AG04449 (cell line): ENCODE results near the gene TPO.

Source experiments
- CTCF ChIA-PET: fragments of 350-600 bp; formaldehyde crosslinking; extraction: SDS; loops from one replicate; lab custom pipeline; 2021; ENCODE audit warnings: antibody characterized with exemption; lab: Yijun Ruan, JAX
- POLR2A ChIA-PET: fragments of 400-600, 350-600 bp; formaldehyde crosslinking; extraction: SDS; loops from one replicate; lab custom pipeline; 2020; ENCODE audit warnings: antibody characterized with exemption, inconsistent platforms; lab: Yijun Ruan, JAX
- DNase-seq: peaks from one replicate; pipeline ENCODE4 v3.0.0-alpha.2; 2010; ENCODE audit warnings: low read depth, low spot score
- H3K4me3 ChIP-seq: 2 replicates; pipeline ENCODE4 v1.5.1; 2011; ENCODE audit warnings: low read depth, mild to moderate bottlenecking, control low read depth, low read length
- TF ChIP-seq, protein P1 (sequence below): IDR thresholded peaks from one replicate; pipeline ENCODE4 v1.5.1; 2011; ENCODE audit warnings: mild to moderate bottlenecking, moderate library complexity, low read length, control low read depth, inconsistent platforms; ENCODE audit not compliant: insufficient read depth; ENCODE audit errors: missing control alignments

The TPO gene

DNA sequence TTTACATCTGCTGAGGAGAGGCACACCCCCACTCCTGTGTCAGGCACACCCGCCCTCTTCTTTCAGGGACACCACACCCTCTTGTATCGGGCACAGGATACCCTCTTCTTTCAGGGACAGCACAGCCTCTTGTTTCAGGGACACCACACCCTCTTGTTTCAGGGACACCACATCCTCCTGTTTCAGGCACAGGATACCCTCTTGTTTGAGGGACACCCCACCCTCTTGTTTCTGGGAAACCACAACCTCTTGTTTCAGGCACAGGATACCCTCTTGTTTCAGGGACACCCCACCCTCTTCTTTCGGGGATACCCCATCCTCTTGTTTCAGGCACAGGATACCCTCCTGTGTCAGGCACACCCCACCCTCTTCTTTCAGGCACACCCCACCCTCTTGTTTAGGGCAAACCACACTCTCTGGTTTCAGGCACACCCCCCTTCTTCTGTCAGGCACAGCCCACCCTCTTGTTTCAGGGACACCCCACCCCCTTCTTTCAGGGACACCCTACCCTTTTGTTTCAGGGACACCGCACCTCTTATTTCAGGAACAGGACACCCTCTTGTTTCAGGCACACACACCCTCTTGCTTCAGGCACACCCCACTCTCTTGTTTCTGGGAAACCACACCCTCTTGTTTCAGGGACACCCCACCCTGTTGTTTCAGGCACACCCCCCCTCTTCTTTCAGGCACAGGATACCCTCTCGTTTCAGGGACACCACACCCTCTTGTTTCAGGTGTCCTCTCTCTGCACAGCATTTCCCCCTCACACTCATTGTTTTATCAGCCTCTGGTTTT, 96.2 kb downstream of the TPO start:
- TF ChIP-seq, protein P1, sequence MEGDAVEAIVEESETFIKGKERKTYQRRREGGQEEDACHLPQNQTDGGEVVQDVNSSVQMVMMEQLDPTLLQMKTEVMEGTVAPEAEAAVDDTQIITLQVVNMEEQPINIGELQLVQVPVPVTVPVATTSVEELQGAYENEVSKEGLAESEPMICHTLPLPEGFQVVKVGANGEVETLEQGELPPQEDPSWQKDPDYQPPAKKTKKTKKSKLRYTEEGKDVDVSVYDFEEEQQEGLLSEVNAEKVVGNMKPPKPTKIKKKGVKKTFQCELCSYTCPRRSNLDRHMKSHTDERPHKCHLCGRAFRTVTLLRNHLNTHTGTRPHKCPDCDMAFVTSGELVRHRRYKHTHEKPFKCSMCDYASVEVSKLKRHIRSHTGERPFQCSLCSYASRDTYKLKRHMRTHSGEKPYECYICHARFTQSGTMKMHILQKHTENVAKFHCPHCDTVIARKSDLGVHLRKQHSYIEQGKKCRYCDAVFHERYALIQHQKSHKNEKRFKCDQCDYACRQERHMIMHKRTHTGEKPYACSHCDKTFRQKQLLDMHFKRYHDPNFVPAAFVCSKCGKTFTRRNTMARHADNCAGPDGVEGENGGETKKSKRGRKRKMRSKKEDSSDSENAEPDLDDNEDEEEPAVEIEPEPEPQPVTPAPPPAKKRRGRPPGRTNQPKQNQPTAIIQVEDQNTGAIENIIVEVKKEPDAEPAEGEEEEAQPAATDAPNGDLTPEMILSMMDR: no peak
- ChIA-PET CTCF (no interaction called here), POLR2A (no interaction called here)
- no peak for DNase-seq
- no peak overlapping the region for H3K4me3 ChIP-seq

GRCh38 chr2:1510176-1510575, 96.9 kb downstream of the TPO start:
- ChIA-PET POLR2A (no interaction called here), CTCF (no interaction called here)
- TF ChIP-seq, protein P1: no peak
- no peak overlapping the region for H3K4me3 ChIP-seq
- DNase-seq: no peak

DNA sequence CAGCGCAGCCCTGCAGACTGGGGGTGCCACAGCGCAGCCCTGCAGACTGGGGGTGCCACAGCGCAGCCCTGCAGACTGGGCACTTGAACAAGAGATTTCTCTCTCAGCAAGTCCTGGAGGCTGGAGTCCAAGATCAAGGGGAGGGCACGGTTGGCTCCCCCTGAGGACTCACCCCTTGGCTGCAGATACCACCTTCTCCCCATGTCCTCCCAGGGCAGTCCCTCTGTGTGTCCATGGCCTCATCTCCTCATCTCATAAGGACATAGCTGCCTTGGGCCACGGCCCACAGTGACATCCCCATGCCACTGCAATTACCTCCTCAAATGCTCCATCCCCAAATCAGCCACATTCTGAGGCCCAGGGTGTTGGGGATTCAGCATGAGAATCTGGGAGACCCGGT, 98.2 kb downstream of the TPO start:
- DNase-seq: no peak
- no peak overlapping the region for H3K4me3 ChIP-seq
- ChIA-PET CTCF (no interaction called here), POLR2A (no interaction called here)
- TF ChIP-seq, protein P1: no peak

DNA sequence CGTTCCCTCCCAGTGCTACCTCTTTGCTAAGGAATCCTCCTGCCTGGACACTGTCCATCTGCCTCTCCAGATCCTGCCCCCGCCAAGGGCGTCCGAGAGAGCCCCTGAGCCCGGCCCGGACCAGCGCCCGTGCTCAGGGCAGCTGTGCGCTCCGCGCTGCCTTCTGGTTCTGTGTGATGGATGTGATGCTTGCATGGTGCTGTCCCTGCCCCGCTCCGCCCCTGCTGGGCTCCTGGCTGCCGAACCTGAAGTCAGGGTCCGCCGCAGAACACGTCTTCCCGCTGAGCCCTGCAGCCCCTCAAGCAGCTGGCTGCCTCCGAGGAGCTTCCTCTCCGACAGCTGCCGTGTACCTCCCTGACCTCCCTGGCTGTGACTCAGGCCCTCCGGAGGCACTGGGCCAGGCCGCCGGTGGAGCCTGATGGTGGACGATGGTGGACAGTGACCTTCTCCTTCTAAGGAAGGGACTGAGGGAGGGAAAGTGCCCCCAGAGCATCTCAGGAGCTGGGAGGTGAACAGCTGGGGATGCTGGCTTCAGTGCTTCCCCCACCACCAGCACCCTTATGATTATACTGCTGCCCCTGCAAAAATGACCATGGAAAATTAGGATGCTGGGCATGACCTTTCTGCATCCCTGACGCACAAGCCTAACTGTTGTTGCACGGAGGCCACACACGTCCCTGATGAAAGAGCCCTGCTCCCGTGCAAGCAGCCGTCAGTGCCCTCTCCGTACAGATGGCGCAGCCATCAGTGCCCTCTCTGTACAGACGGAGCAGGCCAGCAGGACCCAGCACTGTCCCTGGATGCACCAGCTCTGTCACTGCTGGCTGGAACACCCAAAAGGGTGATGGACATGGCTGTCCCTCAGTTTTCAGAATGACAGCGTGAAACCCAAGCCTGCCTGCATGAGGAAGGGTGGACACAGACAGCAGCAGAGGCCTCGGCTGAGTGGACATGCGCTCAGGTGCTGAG, 99.3 kb downstream of the TPO start:
- TF ChIP-seq, protein P1: no peak
- POLR2A ChIA-PET: no interaction called here
- H3K4me3 ChIP-seq: no peak overlapping the region
- CTCF ChIA-PET: no interaction called here
- DNase-seq: no peak

- TF ChIP-seq, protein P1: no peak
- ChIA-PET POLR2A (no interaction called here), CTCF (no interaction called here)
Measured at GRCh38 chr2:1514391-1515072, 101.3 kb downstream of the TPO start.

More at GRCh38 chr2:1514391-1515072, 101.3 kb downstream of the TPO start:
- H3K4me3 ChIP-seq: no peak overlapping the region
- DNase-seq: no peak
